Activated CD8-positive, alpha-beta memory T cell treated with anti-CD3 and anti-CD28 coated beads for 36 hours (primary cell): ENCODE results near the gene ADCY4. TPM values are rescaled to one million over a fixed set of nuclear protein-coding genes. Genes with fewer than 3 reads are reported as not detected.

Source experiments
- total RNA-seq, 2 experiments: library from RNA; stranded (reverse); gene quantifications; one replicate each; pipeline ENCODE4 v1.2.3, GENCODE V29; 2021

Gene ADCY4
- total RNA-seq, 2 experiments from 2014 or later, result 0.78 to 1.3 TPM

Other genes starting within 250 kb of the ADCY4 start
- gene PCK2, start 240.8 kb downstream of the ADCY4 start, total RNA-seq, result 100 to 1,000 TPM; 118 to 125 TPM
- gene DCAF11, start 220.3 kb downstream of the ADCY4 start, total RNA-seq, result 10 to 100 TPM; 60.3 to 69.1 TPM
- 1 to 10 TPM; 1.1 to 1.7 TPM for gene NRL, start 220.1 kb downstream of the ADCY4 start, total RNA-seq
- gene FITM1, start 204.4 kb downstream of the ADCY4 start, total RNA-seq, result under 1 TPM; 0.31 to 0.46 TPM
- gene PSME1, start 198.9 kb downstream of the ADCY4 start, total RNA-seq, result 100 to 1,000 TPM; 334 to 335 TPM
- gene EMC9, start 193.5 kb downstream of the ADCY4 start, total RNA-seq, result 10 to 100 TPM; 38.5 to 38.9 TPM
- gene PSME2, start 188.5 kb downstream of the ADCY4 start, total RNA-seq, result 100 to 1,000 TPM; 381 to 388 TPM
- gene RNF31, start 187.6 kb downstream of the ADCY4 start, total RNA-seq, result 10 to 100 TPM; 75.5 to 80.8 TPM
- gene IRF9, start 173.8 kb downstream of the ADCY4 start, total RNA-seq, result 10 to 100 TPM; 52.4 to 54.5 TPM
- gene REC8, start 163.0 kb downstream of the ADCY4 start, total RNA-seq, result 10 to 100 TPM; 27.5 to 31.3 TPM
- 100 to 1,000 TPM; 166 to 168 TPM for gene IPO4, start 146.3 kb downstream of the ADCY4 start, total RNA-seq
- gene TM9SF1, start 139.6 kb downstream of the ADCY4 start, total RNA-seq, result 10 to 100 TPM; 30.6 to 30.7 TPM
- under 1 TPM; 0.27 TPM for gene TSSK4, start 129.4 kb downstream of the ADCY4 start, total RNA-seq
- gene CHMP4A, start 121.6 kb downstream of the ADCY4 start, total RNA-seq, result 10 to 100 TPM; 73.7 to 75.8 TPM
- gene MDP1, start 119.0 kb downstream of the ADCY4 start, total RNA-seq, result 10 to 100 TPM; 14.9 to 17.4 TPM
- gene NEDD8, start 102.7 kb downstream of the ADCY4 start, total RNA-seq, result 100 to 1,000 TPM; 220 to 231 TPM
- 10 to 100 TPM; 39.9 to 45.7 TPM for gene GMPR2, start 102.1 kb downstream of the ADCY4 start, total RNA-seq
- 10 to 100 TPM; 82.1 to 93.1 TPM for gene TINF2, start 92.4 kb downstream of the ADCY4 start, total RNA-seq
- 1 to 10 TPM; 2.6 to 3.2 TPM for gene TGM1, start 71.9 kb downstream of the ADCY4 start, total RNA-seq
- 10 to 100 TPM; 33.0 to 37.9 TPM for gene RABGGTA, start 63.5 kb downstream of the ADCY4 start, total RNA-seq
- 1 to 10 TPM; 7.8 to 9.0 TPM for gene DHRS1, start 35.3 kb downstream of the ADCY4 start, total RNA-seq
- gene NOP9, start 35.2 kb downstream of the ADCY4 start, total RNA-seq, result 10 to 100 TPM; 46.1 to 49.3 TPM
- gene CIDEB, start 27.1 kb downstream of the ADCY4 start, total RNA-seq, result 10 to 100 TPM; 14.2 to 14.4 TPM
- 10 to 100 TPM in 1 of 2 experiments, 1 to 10 TPM in 1; 9.3 to 10.4 TPM for gene LTB4R2, start 24.9 kb downstream of the ADCY4 start, total RNA-seq
- 10 to 100 TPM; 12.5 to 13.7 TPM for gene LTB4R, start 23.6 kb downstream of the ADCY4 start, total RNA-seq
- gene RIPK3, start 4.9 kb upstream of the ADCY4 start, total RNA-seq, result 1 to 10 TPM; 8.2 to 9.7 TPM
- under 1 TPM; 0.78 to 0.93 TPM for gene NFATC4, start 33.1 kb upstream of the ADCY4 start, total RNA-seq
- gene NYNRIN, start 63.9 kb upstream of the ADCY4 start, total RNA-seq, result under 1 TPM; 0.06 TPM
- gene CBLN3, start 94.6 kb upstream of the ADCY4 start, total RNA-seq, result 1 to 10 TPM; 8.1 to 8.9 TPM
- gene KHNYN, start 94.9 kb upstream of the ADCY4 start, total RNA-seq, result 10 to 100 TPM; 53.4 to 57.9 TPM
- gene SDR39U1, start 107.7 kb upstream of the ADCY4 start, total RNA-seq, result 10 to 100 TPM; 53.2 to 59.0 TPM
- gene CMA1, start 173.2 kb upstream of the ADCY4 start, total RNA-seq, result not detected
- gene CTSG, start 241.2 kb upstream of the ADCY4 start, total RNA-seq, result not detected